IMR-90 (cell line): ENCODE measurements around the gene CNNM3.

Experiments
- CTCF ChIP-seq: conservative IDR thresholded peaks from 2 replicates; pipeline ENCODE4 v1.5.1; 2012; ENCODE audit warnings: mild to moderate bottlenecking, low read depth, low read length, improper control_type of control experiment
- ELK1 ChIP-seq: fragments of 150-350 bp; IDR thresholded peaks from 2 replicates; pipeline ENCODE4 v1.6.1; 2016; ENCODE audit warnings: low read depth, mild to moderate bottlenecking, low read length, moderate library complexity, borderline replicate concordance
- FOS ChIP-seq: fragments of 150-350 bp; IDR thresholded peaks from 2 replicates; pipeline ENCODE4 v1.6.1; 2016; ENCODE audit warnings: low read depth, low read length
- MAZ ChIP-seq: IDR thresholded peaks from 2 replicates; pipeline ENCODE4 v1.6.1; 2012; ENCODE audit warnings: low read depth, mild to moderate bottlenecking, low read length, improper control_type of control experiment, moderate library complexity, borderline replicate concordance
- POLR2A ChIP-seq: IDR thresholded peaks from 2 replicates; pipeline ENCODE4 v1.6.1; 2012; ENCODE audit warnings: mild to moderate bottlenecking, low read depth, low read length
- RAD21 ChIP-seq: IDR thresholded peaks from 2 replicates; pipeline ENCODE4 v1.6.1; 2012; ENCODE audit warnings: low read length, improper control_type of control experiment
- RCOR1 ChIP-seq: IDR thresholded peaks from 2 replicates; pipeline ENCODE4 v1.6.1; 2012; ENCODE audit warnings: mild to moderate bottlenecking, low read length, improper control_type of control experiment; ENCODE audit not compliant: insufficient replicate concordance
- RFX5 ChIP-seq: IDR thresholded peaks from 2 replicates; pipeline ENCODE4 v1.8.0; 2012; ENCODE audit warnings: low read depth, mild to moderate bottlenecking, low read length, moderate library complexity

GRCh38 chr2:96841701-96842495, 25.8 kb downstream of the CNNM3 start:
- TF ChIP-seq CTCF = no peak
- no peak for TF ChIP-seq POLR2A
- TF ChIP-seq RCOR1 = no peak
- TF ChIP-seq MAZ = no peak
- no peak for TF ChIP-seq RAD21
- TF ChIP-seq ELK1 = no peak
- TF ChIP-seq RFX5 = no peak
- no peak for TF ChIP-seq FOS
